Limb (tissue), 2 donors: ENCODE measurements around the gene APCS.

Source experiments
- DNase-seq, 2 donors: peaks; one replicate each; pipeline ENCODE4 v3.0.0-alpha.2; 2016; ENCODE audit errors: extremely low spot score in 2 of 2

APCS gene, protein sequence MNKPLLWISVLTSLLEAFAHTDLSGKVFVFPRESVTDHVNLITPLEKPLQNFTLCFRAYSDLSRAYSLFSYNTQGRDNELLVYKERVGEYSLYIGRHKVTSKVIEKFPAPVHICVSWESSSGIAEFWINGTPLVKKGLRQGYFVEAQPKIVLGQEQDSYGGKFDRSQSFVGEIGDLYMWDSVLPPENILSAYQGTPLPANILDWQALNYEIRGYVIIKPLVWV

DNA sequence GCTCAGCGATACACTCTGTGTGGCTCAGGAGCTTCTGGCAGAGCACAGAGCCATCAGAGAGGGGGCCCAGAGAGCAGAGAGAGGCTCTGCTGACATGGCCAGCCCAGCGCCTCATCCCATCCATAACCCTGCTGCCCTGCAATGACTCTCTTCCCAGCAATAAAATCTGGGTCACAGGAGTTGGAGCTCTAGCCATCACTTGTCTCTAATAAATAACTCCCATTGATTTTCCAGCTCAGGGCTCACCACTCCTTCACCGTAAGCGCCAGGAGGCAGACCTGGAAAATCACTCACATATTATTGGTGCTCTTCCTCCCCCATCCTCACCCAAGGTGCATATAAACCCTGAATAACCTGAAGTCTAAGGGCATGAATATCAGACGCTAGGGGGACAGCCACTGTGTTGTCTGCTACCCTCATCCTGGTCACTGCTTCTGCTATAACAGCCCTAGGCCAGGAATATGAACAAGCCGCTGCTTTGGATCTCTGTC, at the start of gene APCS:
Gene APCS, plus strand, starts transcription at position 366 of the 491 bp plus-strand sequence. Its CDS starts 96 bp downstream, at position 462.
- DNase-seq, result no peak

- no peak for DNase-seq
These were observed 39.5 kb upstream of the APCS start for GRCh38 chr1:159548126-159548525.

- DNase-seq, result no peak
These were observed 33.4 kb upstream of the APCS start for GRCh38 chr1:159554261-159554660.

- DNase-seq, result no peak
These were observed 32.9 kb upstream of the APCS start for GRCh38 chr1:159554696-159555095.

- no peak for DNase-seq
These were observed 30.7 kb upstream of the APCS start for GRCh38 chr1:159556931-159557369.

GRCh38 chr1:159560599-159560998, 27.0 kb upstream of the APCS start:
- DNase-seq, result no peak

DNA sequence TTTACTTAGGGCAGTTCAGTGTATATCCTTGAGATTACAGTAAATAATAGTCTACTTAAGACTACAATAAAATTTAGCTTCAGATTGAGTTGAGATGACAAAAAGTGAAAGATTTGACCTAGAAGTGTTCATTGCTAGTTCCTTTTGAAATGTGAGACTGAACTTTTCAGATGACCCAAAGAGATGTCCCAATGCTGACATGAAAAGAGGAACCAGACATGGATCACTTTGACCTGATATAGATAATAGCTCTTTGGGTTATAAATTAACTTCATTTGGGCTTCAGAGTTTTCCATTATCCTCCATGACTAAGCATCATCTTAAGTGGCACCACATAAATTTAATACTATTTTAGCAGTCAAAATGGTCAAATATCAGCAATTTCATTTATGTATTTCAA, 26.1 kb upstream of the APCS start:
- DNase-seq, result no peak

DNA sequence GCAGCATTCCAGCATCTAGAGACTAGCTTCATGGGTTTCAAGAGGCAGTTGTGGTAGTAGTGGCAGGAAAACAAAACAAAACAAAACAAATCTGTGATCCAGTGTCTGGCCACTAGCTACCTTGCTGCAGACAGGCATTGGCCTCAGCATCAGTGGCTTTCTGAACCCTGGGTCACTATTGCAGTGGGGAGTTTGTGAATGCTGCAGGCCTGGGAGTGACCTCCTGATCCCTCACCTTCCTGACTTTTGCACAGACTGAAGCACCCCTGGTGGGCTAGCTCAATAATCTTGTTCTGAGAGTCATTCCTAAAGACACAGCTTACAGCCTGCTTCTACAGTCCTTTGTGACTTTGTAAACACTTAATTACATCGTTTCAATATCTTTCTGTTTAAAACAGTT, 24.9 kb upstream of the APCS start:
- no peak for DNase-seq

DNA sequence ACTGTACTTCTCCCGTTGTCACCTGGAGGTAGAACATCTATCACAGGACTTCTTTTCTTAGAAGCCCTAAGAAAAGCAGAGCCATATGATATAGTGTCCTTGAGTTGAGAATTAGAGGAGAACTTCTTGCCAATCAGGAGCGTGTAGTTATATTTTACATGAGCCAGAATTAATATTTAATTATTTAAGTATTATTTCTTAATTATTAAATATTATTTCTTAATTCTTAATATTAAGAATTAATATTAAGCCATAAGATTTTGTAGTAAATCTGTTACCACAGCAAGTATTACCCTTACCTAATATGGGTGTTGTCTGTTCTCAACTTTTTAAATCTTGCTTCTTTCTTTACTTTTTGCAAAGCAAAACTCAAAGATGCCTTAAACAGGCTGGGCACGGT, 10.2 kb upstream of the APCS start:
- no peak for DNase-seq

DNA sequence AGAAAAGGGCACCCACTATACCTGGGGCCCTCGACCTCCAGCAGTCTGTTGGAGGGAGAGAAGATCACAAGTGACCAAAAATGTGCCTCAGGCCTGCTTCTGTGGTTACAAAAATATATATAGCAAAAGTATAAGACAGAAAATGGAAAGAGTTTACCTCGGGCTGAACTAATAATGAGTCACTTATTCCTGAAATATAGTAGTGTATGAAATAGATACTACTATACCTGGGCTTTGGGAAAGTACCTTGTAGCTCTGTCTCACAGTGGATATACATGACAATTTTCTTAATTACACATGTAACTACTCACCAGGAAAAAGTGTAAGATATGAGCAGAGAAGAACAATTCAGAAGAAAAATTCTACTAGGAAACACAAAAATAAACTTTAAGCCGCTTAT, 7.3 kb upstream of the APCS start:
- DNase-seq, result no peak

DNA sequence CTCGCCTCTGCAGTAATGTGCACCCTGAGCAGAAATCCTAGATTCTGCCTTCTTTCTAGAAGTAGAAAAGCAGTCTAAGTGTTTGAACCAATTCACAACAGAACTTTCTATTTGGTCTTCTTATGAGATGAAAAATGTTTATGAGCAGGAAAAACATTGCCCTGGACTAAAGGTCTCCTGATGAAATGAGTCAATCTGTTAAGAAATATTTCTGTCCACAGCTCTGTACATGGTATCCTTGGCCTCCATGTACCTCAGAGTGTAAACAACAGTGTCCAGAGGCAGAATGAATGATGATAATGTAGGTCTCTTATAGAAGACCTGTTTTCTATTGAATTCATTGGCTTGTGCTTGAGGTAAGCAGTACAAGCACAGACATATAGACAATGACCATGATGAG, 6.2 kb upstream of the APCS start:
- DNase-seq, result no peak

DNA sequence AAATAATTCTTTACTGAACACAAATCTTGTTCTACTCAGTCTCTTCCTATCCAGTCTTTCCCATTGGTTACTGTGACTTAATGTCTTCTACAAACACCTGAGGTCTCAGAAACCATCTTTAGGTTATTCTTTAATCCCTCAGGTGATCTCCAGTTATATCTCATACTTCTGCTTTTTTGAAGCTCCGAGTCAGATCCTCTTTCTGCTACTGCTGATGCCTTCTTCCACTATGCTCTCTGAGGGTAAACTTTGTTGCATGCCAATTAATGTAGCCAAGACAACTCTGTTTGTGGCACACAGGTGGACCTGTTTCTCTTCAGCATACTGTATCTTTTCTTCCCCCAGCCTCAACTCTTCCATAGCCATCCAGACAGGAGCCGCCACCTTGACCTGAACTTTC, 3.1 kb upstream of the APCS start:
- DNase-seq, result no peak

DNA sequence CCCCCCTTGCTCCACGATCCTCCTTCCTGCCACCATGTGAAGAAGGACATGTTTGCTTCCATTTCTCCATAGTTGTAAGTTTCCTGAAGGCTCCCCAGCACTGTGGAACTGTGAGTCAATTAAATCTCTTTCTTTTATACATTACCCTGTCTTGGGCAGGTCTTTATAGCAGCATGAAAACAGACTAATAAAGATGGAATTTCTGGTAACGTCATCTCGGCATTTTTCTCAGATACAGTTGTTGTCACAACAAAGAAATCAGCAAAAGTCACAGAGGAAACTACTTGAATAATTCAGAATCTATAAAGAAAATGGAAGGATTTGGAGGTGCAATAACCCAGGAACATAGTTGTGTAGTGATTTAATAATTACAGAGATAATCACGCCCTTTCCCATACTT, 4.4 kb downstream of the APCS start:
- DNase-seq, result no peak

- DNase-seq, result no peak
These were observed 7.2 kb downstream of the APCS start for GRCh38 chr1:159594625-159595405.

DNA sequence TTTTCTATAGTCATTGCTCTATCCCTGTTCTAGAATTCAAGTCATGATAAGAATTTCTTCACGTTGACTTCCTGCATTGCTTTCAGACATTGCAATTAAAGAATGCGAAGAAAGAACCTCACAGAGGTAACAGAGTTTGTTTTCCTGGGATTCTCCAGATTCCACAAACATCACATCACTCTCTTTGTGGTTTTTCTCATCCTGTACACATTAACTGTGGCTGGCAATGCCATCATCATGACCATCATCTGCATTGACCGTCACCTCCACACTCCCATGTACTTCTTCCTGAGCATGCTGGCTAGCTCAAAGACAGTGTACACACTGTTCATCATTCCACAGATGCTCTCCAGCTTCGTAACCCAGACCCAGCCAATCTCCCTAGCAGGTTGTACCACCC, 10.6 kb downstream of the APCS start:
- no peak for DNase-seq

- no peak for DNase-seq
These were observed 13.3 kb downstream of the APCS start for GRCh38 chr1:159600894-159601293.

GRCh38 chr1:159602501-159602999, 14.9 kb downstream of the APCS start:
- no peak for DNase-seq

DNA sequence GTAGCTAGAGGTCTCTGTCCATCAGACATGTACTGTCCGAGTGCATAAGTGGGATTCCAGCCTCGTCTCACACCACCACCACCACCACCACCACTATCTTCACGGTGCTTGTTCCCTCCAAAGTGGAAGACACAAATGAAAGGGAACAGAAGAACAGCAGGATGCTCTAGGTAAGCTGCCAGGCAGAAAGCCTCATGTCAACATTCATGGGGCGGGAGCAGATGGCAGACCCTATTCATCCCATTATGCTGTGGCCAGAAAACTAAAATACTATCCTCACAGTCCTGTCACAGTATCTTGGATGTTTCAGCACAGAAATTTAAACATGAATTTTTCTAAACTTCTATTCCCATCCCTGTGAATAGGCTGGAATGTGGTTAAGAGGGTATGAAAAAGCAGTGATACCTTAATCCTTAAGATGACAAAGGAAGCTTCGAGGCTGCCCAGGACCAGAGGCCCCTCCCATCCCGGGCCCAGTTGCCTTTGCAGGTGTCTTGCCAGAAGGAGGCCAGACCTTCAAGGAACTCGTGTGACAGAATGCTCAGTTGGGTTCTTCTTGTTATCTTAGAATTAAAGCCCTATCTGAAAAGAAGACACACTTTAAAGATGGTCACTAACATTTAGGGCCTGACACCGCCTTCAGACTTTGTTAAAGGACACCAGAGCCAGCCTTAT, 24.7 kb downstream of the APCS start:
- no peak for DNase-seq

- no peak for DNase-seq
These were observed 45.3 kb downstream of the APCS start for GRCh38 chr1:159632922-159633321.
